HG02571 (cell line): ENCODE data around the gene CFAP92.

Source experiments
- ATAC-seq: cut with Tn5 transposase; IDR thresholded peaks from one replicate; pipeline ENCODE4 v1.9.1; 2021; ENCODE audit warnings: mild to moderate bottlenecking, moderate library complexity; ENCODE audit not compliant: unreplicated experiment

The CFAP92 gene

DNA sequence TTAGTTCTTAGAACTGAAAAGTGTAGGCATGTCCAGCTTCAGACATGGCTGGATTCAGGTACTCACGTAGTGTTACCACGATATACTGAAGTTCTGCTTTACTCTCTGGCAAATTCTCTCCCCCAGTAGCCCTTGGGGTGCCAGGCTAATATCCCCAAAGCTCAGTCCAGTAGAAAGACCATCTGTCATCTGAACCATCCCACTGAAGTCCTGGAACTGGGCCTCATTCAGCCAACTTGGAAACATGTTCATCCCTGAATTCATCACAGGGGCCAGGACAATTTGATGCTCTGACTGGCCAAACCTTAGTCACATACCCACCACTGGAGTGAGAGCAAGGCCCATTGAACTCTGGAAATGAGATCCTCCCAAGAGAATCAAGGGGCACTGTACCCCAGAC lies 15.4 kb upstream of the CFAP92 start:
- ATAC-seq, result no peak

DNA sequence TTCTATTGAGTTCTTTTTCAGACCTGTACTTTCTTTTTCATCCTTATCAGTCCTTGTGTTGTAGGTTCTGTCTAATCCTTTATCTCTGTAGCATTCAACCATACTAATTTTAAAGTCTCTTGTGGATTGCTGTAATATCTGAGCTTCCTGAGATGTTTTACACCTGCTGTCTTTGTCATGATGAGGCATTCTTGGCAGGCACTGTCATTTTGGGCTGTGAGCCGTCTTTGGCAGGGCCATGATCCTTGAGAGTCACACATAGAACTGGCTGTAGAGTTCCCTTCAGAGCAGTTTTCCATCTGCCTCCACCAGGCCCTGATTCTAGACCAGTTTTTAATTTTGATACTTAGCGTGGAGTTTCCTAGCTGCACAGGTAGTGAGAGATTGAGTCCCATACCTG lies 13.9 kb upstream of the CFAP92 start:
- ATAC-seq, result no peak

DNA sequence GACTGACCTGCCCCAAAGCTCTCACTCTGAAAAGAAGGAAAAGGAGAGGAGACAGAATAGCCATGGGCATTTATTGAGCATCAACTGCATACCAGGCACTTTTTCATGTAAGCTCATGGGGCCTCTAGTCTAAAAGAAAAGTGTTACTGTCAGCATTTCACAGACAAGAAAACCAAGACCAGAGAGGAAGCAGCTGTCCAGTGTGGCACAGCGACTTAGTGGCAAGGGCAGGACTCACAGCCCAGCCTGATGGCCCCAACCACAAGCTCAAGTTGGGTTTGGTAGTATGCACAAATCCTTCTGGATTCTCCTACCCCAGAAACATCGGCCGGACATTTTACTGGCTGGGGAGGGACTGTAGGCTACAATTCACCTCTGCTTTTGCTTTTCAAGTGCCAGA lies 13.0 kb upstream of the CFAP92 start:
- ATAC-seq, result no peak

DNA sequence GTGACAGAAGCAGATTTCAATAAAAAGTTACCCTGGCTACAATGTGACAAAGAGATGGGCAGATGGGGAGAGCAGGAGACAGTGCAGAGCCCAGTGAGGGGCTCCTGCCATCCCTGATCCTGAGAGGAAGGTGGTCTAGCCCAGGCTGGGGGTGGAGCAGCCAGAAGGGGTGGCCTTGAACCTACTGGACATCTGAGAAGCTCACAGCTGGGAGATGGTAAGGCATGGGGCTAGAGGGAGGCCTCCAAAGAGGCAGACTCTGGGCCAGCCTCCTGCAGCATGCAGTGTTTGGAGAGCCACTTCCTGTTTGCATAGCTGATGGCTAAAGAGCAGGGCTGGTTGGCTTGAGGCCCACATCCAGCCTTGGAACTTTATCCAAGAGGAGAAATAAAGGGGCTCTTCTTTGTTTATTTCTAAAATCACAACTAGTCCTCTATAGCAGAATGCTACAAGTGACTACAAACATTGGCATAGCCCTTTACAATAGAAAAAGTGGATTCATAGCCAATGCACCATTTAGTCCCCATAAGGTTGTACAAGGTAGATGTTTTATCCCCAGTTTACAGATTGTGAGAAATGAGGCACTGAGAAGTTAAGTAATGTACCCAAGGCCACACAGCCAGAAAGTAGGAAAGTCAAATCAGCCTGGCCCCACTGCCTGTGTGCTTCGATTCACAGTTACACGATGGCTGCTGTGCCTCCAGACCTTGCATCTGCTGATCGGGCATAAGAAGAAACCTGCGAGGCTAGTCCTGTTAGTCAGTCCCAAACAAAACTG lies 11.8 kb upstream of the CFAP92 start:
- no peak for ATAC-seq

DNA sequence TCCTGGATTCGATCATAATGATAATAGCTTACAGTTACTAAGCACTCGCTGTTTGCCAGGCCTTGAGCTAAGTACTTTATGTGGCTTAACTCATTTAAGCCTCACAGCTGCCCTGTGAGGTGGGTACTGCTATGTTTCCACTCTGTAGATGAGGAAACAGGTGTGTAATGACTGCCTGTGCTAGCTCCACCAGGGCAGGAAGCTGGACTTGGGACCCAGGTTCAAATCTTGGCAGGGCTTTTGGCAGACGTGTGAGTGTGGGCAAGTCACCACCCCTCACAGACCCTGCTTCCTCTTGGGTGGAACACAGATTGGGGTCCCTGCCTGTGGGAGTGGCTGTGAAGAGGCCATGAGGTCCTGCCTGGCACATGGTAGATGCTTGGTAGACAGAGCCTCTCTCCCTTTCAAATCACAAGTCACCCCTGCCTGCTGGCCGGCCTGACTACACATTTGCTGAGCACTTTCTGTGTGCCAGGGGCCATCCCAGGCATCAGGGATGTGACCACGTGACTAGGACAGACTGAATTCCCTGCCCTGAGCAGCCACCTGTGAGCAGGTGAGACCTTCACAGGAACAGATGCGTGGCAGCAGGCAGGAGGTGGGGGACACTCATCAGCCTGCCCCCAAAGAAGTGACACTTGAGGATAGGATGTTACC lies 10.9 kb upstream of the CFAP92 start:
- ATAC-seq, result no peak

DNA sequence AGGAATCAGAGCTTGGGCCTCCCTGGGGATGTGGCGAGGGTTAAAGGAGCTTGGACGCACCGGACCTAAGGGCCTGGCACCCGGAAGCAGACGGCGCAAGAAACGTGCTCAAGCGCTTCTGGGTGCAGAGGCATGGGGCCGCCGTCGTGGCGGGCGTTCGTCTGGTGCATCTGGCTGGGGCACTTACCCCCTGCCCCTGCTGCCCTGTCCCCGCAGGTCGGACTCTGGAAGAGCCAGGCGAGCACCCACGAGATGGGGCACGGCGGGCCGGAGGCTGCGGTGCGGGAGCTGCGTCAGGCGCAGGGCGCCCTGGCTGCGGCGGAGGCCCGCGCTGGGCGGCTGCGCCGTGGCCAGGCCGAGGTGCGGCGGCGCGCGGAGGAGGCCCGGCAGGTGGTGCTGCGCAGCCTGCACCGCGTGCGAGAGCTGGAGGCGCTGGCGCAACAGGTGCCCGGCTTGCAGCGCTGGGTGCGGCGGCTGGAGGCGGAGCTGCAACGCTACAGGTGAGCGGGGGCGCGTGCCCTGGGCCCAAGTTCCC lies 9.8 kb upstream of the CFAP92 start:
- no peak for ATAC-seq

DNA sequence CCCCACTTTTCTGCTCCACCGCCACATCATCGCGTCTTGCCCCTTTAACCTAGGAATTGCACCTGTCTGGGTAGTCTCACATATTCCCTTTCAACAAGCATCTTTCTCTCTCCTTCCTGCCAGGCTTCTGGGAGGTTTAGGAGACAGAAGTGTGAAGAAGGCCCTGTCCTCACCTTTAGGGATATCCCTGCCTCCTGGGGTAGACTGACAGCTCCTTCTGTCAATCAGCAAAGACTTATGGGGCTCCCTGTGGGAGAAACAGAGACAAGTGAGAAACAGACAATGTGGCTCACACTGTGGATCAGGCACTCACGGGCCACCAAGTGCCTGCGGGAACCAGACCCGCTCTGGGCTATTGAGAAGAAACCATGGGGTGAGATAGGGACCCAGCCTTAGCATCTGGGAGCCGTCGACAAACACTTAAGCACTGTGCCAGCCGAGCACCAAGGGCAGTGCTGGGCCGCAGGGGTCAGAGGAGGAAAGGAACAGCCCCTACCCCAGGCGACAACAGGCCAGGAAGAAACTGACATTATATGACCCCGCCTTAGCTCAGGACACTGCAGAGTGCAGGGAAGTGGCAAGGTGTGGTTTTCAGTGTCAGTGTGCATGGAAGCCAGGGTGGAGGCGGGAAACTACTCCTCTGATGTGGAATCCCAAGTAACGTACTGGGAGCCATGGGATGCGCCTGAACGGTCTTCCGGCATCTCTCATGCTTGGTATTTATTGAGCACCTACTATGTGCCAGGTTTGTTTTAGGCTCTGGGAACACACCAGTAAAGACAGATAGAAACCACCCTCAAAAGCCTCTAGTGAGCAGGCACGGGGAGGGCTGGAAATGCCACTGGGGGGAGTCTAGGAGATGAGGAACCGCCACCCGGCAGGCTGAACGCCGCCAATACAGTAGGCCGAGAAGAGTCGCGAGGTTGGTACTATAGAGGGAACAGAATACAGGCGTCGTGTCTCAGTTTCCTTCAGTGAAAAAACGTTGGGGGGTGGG lies 9.0 kb upstream of the CFAP92 start:
- no peak for ATAC-seq

DNA sequence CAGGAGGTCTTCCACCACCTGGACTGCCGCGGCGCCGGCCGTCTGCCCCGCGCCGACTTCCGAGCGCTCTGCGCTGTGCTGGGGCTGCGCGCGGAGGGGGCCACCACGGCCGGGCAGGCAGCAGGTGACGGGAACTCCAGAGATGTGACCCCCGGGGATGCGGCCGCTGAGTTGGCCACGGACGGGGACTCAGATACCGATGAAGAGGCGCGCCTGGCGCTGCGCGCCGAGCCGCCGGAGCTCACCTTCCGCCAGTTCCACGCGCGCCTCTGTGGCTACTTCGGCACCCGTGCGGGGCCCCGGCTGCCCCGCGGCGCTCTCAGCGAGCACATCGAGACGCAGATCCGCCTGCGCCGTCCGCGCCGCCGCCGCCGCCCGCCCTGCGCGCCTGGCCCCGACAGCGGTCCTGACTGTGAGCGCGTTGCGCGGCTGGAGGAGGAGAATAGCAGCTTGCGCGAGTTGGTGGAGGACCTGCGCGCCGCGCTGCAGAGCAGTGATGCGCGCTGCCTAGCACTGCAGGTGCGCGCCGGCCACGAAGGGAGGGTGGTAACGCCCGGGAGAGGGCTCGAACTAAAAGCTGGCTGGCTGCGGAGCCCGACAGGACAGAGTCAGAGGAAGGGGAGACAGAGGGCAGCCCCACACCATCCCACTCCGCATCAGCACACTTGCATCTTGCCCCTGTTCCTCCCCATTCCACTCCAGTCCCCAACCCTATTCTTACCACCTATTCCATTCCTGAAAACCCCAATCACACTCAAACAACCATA lies 8.1 kb upstream of the CFAP92 start:
- ATAC-seq, result no peak

DNA sequence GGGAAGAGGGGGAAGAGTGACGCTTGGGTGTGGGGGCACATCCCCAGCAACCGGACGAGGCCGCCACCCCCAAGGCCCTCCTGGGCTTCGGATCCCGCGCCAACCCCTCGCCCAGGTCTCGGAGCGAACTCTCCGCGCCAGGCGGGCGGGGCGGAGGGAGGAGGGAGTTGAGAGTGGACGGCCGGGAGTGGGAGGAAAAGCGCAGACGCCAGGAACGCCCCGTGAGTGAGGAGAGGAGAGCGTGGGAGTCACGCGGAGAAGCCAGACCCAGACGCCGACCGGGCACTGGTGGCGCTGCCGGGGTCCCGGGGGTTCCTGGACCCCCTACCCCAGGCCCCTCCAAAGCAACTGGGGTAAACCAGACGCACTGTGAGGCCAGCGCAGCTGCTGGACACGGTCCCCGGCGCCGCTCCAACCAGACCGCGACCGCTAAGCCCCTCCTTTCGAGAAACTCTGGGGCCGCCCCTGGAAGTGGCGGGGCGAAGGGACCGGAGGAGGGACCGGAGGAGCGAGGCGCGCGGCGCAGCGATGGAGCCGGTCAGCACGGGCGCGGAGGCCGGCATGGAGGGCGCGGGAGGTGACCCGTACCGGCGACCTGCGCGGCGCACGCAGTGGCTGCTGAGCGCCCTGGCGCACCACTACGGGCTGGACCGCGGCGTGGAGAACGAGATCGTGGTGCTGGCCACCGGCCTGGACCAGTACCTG lies 7.4 kb upstream of the CFAP92 start, which contains the start of gene EFCC1:
Gene EFCC1 (plus strand): TSS at position 204 of the 705 bp plus-strand sequence. CDS start 325 bp downstream, at position 529.
- no peak for ATAC-seq

DNA sequence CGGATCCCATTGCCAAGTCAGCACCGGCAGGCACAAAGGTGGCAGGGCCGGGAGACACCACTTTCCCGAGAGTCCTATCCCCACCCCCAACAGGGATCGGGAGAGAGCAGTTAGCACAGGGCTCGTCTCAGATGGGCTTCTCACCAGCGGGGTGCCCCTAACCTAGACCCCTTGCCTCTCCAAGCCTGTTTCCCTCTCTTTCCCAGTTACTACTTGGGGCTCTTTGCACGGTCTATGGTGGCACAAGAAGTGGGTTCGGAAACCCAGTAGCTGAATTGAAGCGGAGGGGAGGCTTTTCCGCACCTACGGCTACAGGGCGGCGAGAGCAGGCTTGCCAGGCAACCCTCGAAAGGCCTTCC lies 6.8 kb upstream of the CFAP92 start:
- ATAC-seq, result no peak

DNA sequence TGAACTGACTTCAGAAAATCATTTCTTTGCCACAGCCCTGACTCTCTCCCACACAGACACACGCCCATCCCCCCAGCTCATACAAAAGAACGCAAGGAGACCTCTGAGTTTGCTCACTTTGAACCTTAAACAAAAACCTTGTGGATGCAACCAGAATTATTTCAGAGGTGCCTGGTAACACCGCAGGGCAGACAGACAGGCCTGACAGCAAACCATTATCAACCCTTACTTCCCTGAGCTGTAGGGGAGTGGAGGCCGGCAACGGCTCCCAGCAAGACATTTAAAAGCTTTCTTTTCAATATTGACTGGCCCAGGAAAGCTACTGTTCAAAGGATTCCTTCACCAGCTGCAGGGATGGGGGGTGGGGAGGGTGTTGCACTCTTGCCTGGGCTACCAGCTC lies 5.2 kb upstream of the CFAP92 start:
- ATAC-seq, result no peak

DNA sequence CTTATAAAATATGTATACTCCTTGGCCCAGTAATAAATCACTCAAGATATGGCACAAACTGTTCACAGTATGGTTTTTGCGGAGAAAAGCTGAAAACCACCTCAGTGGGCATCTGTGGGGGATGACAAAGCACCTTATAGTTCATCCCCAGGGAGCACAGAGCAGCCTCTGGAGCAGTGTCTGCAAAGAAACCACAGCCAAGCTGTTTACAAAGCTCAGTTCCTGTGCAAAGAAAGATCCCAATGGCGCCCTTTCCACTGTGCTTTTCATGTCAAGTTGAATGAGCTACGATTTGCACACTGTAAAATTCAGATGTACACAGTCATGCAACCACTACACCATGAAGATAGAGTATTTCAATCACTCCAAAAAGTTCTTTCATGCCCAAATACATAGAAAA lies 4.7 kb upstream of the CFAP92 start:
- ATAC-seq, result no peak

DNA sequence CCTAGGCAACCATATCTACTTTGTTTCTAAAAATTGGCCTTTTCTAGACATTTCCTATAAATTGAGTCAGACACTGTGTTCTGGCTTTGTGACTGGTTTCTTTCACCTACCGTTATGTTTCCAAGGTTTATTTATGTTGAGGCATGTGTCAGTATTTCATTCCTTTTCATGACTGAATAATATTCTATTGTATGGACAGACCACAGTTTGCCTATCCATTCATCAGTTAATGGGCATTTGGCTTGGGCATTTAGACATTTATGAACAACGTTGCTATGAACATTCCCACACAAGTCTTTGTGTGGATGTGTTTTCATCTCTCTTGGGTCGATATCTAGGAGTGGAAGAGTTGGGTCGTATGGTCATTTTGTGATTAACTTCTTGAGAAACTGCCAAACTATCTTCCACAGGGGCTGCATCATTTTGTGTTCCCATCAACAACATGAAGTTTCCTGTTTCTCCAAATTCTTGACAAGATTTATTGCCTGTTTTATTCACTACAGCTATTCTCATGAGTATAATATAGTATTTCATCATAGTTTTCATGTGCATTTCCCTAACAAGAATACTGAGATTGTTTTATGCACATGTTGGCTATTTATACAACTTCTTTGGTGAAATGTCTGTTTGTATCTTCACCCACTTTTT lies 3.7 kb upstream of the CFAP92 start:
- no peak for ATAC-seq

DNA sequence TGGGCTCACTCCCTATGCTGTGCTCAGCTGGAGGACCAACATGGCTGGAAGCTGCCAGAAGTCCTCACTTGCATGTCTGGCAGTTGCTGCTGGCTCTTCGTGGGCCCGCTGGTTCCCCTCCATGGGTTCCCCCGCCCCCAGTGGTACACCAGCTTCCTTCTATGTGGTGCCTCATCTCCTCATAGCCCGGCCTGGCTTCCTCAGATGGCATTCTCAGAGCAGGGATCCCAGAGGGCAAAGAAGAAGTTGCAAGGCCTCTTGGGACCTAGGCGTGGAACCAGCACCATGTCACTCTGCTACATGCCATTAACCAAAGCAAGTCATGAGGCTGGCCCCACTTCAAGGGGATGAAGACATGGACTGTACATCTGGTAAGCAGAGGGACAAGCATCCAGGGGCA lies 2.9 kb upstream of the CFAP92 start:
- no peak for ATAC-seq

DNA sequence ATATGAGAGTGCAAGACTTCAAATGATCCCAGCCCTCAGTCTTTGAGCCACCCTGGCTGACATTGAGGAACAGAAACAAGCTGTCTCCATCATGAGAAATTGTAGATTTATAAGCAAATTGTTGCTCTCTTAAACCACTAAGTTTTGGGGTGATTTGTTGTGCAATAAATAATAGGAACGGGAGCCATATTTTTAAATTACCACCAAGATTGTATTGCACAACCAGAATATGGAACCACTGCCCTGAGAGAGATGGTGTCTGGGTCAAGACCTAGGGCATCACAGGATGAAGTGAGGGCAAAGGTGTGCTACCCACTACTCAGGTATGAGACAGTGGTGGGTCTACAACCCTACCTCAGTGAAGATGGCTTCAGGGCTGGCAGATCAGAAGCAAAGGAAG lies 2.3 kb upstream of the CFAP92 start:
- ATAC-seq, result no peak

DNA sequence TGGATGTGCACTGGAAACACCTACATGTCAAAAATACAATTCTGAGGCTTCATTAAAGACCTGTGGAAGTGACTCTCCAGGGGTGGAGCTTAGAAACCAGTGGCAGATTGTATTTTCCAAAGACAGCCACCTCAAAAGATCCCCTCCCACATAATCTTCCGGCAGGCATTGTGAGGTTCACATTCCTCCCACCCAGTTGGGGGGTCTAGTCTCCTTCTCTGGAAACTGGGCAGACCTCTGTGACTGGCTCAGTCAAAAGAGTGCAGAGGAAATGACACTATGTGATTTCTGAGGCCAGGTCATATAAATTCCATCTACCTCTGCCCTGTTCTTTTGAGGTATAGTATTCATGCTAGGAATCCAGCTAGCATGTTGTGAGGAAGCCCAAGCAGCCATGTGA lies 1.9 kb upstream of the CFAP92 start:
- ATAC-seq, result no peak

DNA sequence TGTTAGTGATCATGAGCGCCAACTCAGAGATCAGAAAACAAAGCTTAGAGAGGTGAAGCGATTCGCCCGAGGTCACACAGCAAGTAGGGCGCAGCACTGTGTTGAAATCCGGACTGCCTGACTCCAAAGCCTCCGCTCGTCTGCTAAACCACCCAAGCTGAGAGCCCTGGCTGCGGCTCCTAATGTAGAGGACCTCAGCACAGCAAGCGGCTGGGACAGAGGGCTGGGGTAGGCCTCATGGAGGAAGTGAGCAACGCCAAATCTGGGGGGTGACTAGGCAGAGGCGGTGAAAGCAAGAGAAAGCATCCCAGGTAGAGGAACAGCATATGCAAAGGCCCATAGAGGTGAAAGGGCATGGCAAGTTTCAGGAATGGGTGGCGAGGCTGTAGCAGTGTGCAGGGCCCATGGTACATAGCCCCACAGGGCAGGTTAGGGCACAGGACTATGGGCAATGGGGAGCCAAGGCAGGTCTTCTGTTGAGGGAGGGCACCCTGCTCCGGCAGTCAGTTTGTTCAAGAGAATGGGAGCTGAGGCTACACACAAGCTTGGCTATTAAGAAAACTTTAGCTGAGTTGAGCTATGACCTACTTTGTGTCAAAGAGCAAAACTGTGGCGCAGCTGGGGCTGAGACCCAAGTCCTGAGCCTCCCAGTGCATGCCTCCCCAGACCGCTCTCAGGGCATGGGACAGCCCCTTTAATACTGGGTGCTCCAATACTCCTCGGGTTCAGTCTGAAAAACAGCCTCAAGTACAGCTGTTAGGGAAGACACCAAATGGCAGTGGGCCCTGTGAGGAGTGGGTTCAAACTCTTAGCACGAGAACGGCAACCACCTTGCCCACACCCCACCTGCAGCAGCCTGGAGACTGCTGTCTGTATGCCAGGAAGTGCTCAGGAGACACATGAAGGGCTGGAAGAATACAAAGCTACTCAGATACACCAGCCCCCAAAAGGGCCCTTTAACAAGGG lies 988 bp upstream of the CFAP92 start:
- ATAC-seq, result no peak

DNA sequence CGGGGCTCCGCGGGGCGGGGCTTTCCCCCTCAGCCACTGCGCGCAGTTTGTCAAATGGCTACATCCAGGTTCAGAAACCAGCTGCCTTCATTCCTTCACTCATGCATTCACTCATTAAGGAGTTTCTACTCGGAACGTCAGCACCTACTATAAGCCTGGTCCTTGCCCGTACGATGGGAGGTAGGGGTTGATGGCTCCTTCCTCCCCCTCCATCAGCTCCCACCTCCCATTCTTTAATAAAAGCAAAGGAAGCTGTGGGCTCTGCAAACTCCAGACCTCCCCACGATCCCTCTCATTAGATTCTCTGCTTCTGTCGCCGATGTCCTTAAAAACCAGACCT lies 267 bp upstream of the CFAP92 start:
- no peak for ATAC-seq
